HG03196 (cell line): Measurements from ENCODE around the gene MACROD2.
A peak's percentile ranks its signal among the peaks of the same experiment; 100 is the strongest.

Source experiments
- ATAC-seq: cut with Tn5 transposase; IDR thresholded peaks from one replicate; pipeline ENCODE4 v1.9.1; 2021; ENCODE audit not compliant: unreplicated experiment

MACROD2 gene

GRCh38 chr20:14885661-14886060 is 890.3 kb downstream of the MACROD2 start:
- ATAC-seq: no peak

- no peak for ATAC-seq
These were observed 892.8 kb downstream of the MACROD2 start for GRCh38 chr20:14888134-14888533.

GRCh38 chr20:14889496-14890255 is 894.4 kb downstream of the MACROD2 start:
- ATAC-seq: no peak

GRCh38 chr20:14890713-14891112 is 895.4 kb downstream of the MACROD2 start:
- no peak for ATAC-seq

- ATAC-seq: no peak
These were observed 897.5 kb downstream of the MACROD2 start for GRCh38 chr20:14892782-14893181.

GRCh38 chr20:14896569-14896968 is 901.3 kb downstream of the MACROD2 start:
- no peak for ATAC-seq

- ATAC-seq: no peak
These were observed 902.3 kb downstream of the MACROD2 start for GRCh38 chr20:14897608-14898007.

- ATAC-seq: peak; percentile 97
These were observed 907.2 kb downstream of the MACROD2 start for GRCh38 chr20:14902432-14903089.

- no peak for ATAC-seq
These were observed 911.7 kb downstream of the MACROD2 start for GRCh38 chr20:14906908-14907434.

- no peak for ATAC-seq
These were observed 914.8 kb downstream of the MACROD2 start for GRCh38 chr20:14910126-14910525.

- no peak for ATAC-seq
These were observed 918.7 kb downstream of the MACROD2 start for GRCh38 chr20:14913896-14914620.

- ATAC-seq: no peak
These were observed 919.3 kb downstream of the MACROD2 start for GRCh38 chr20:14914633-14915032.

- no peak for ATAC-seq
These were observed 920.0 kb downstream of the MACROD2 start for GRCh38 chr20:14915356-14915755.

GRCh38 chr20:14916360-14916920 is 921.1 kb downstream of the MACROD2 start:
- no peak for ATAC-seq

GRCh38 chr20:14918281-14918680 is 923.0 kb downstream of the MACROD2 start:
- ATAC-seq: no peak

GRCh38 chr20:14918976-14919375 is 923.7 kb downstream of the MACROD2 start:
- no peak for ATAC-seq

- no peak for ATAC-seq
These were observed 924.3 kb downstream of the MACROD2 start for GRCh38 chr20:14919501-14920081.

- ATAC-seq: no peak
These were observed 926.2 kb downstream of the MACROD2 start for GRCh38 chr20:14921513-14921912.

GRCh38 chr20:14922503-14923267 is 927.4 kb downstream of the MACROD2 start:
- ATAC-seq: no peak

GRCh38 chr20:14924433-14924832 is 929.1 kb downstream of the MACROD2 start:
- no peak for ATAC-seq
